ENCODE data around the gene RASD2.

Gene RASD2

GRCh38 chr22:35575116-35575748, 34.6 kb downstream of the RASD2 start:
- DNase-seq (ENCODE audit: extremely low read depth, low read depth): no peak
- no peak for TF ChIP-seq CTCF (IDR thresholded peaks at IDR 0.05; ENCODE audit: low read depth, low read length)

GRCh38 chr22:35576671-35577070, 36.0 kb downstream of the RASD2 start:
- no peak for TF ChIP-seq CTCF (IDR thresholded peaks at IDR 0.05; ENCODE audit: low read depth, low read length)
- DNase-seq (ENCODE audit: extremely low read depth, low read depth): no peak

- no peak for TF ChIP-seq CTCF (IDR thresholded peaks at IDR 0.05; ENCODE audit: low read depth, low read length)
- DNase-seq (ENCODE audit: extremely low read depth, low read depth): no peak
Measured at GRCh38 chr22:35577799-35578659, 37.4 kb downstream of the RASD2 start.

- no peak for TF ChIP-seq CTCF (IDR thresholded peaks at IDR 0.05; ENCODE audit: low read depth, low read length)
- no peak for DNase-seq (ENCODE audit: extremely low read depth, low read depth)
Measured at GRCh38 chr22:35578836-35579575, 38.4 kb downstream of the RASD2 start.

GRCh38 chr22:35580351-35581022, 39.9 kb downstream of the RASD2 start:
- TF ChIP-seq CTCF (IDR thresholded peaks at IDR 0.05; ENCODE audit: low read depth, low read length): no peak
- DNase-seq (ENCODE audit: extremely low read depth, low read depth): no peak

GRCh38 chr22:35581023-35581413, 40.4 kb downstream of the RASD2 start:
- DNase-seq (ENCODE audit: extremely low read depth, low read depth): no peak
- no peak for TF ChIP-seq CTCF (IDR thresholded peaks at IDR 0.05; ENCODE audit: low read depth, low read length)

All from AG09319 (cell line).